Measurements from ENCODE around the gene FYN.
"Not testable (repeated sequence)": the region's sequence is repeated elsewhere in the genome, so short reads cannot be mapped to it uniquely, and the experiment has no call there.

Gene FYN

GRCh38 chr6:111850295-111850937 lies 22.8 kb downstream of the FYN start:
- DNase-seq, result no peak

DNA sequence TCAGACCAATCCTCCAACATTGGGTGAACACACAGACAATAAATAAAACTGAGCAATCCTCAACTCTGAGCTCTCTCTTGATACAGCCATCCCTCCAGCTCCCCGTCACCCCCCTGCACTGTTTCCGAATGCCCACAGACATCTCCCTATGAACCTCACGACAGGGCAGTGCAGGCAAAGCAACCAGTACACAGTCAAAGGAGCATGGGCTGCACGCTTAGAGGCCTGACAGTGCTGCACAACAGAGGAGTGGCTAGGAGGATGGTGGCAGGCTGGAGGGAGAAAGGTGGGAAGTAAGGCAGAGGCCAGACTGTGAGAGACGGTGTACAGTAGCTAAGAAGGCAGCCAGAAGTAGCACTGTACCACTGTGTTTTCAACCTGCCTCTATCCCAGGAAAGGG lies 24.0 kb downstream of the FYN start:
- DNase-seq, result no peak

GRCh38 chr6:111848262-111848812 lies 24.9 kb downstream of the FYN start:
- no peak for DNase-seq

- DNase-seq, result no peak
Observed at GRCh38 chr6:111846492-111847409, 26.5 kb downstream of the FYN start.

DNA sequence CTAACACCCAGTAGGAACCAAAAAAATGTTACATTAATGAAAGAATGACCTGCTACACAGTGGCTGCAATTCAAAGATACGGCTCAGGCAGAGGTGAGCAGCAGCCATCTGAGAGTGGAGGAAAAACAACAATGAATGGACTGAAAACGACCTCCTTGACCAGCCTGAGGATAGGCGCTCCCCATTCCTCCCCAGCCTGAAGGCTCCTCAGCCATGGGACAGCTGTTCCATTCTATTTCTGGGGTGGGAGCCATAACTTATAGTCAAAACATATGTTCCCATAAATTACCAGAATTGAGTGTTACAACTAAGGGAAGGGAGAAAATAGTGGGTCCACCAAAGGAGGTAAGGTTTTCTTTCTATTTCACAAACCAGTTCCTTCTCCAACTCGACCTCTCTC lies 27.2 kb downstream of the FYN start:
- DNase-seq, result no peak

- DNase-seq, result no peak
Observed at GRCh38 chr6:111845441-111845871, 27.8 kb downstream of the FYN start.

DNA sequence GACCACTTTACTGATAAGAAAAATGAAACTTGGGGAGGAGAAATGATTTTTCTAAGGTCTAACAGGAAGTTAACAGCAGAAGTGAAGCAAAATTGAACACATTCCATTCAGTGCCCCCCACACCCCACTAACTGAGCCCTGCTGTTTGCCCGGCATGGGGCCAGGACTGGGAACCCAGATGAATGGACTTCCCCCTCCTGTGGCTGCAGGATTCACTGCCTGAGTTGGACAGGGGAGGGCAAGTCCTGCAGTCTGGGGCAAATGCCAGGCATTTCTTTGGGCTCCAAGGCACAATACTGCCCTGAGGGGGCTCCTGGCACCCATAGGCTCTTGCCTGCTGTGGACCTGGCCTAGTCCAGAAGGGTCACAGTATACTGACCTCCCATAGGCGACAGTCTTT lies 28.3 kb downstream of the FYN start:
- DNase-seq, result no peak

- no peak for DNase-seq
Observed at GRCh38 chr6:111844376-111844775, 28.9 kb downstream of the FYN start.

DNA sequence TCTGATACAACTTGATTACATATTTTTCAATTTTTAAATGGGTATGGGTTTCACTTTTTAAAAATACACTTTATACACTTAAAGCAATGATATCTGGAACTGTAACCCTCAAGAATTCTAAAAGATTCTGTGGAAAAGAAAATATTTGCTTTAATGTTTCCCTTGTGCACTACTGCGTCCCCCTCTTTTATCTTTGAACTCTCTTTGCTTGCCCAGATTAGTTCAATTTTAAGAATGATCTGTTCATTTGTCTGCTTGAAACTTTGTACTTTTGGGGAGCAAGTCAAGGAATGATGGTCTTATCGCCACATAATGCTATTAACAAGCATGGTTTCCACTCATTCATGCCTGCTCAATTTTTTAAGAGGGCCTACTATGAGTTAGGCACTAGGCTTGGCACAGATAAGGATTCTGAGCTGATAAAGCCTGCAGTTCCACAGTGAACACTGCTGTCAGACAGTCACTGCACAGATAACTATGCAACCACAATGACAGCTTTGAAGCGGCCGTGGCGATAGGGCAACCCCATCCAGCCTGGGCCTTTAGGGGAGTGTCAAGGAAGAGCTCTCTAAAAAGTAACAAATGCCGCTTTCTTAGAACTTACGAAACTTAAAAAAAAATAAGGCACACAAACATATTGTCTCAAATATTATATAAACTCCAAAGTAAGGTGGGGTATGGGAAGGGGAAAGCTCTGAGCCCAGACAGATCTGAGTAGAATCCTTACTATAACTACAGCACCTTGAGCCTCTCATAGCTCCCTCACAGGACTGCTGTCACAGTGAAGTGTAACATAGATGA lies 29.7 kb downstream of the FYN start:
- DNase-seq, result peak; percentile 59

GRCh38 chr6:111842891-111843290 lies 30.4 kb downstream of the FYN start:
- no peak for DNase-seq

DNA sequence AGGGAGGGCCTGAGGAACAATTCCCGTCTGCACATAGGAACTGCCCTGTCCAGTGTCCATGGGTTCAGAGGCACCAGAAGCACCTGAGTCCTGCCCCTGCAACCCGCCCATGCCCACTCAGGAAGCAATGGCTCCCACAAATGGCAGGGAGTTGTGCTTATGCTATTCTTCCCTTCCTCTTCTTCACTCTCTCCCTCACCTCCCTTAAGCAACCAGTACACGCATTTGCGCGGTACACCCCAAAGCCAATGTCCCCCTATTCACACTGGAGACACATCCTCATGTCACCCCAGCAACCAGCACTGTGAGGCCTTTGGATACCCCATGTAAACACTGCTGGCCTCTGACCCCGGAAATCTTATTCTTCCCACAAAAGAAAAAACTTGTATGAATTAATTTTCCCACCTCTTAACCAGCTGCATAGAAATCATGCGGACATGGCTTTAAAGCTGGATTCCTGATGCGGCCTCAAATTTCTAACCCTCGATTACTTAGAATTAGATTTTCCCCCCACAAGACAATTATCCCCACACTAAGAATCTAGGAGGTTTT lies 30.9 kb downstream of the FYN start:
- no peak for DNase-seq

- DNase-seq, result peak; percentile 30
Observed at GRCh38 chr6:111841822-111842221, 31.4 kb downstream of the FYN start.

DNA sequence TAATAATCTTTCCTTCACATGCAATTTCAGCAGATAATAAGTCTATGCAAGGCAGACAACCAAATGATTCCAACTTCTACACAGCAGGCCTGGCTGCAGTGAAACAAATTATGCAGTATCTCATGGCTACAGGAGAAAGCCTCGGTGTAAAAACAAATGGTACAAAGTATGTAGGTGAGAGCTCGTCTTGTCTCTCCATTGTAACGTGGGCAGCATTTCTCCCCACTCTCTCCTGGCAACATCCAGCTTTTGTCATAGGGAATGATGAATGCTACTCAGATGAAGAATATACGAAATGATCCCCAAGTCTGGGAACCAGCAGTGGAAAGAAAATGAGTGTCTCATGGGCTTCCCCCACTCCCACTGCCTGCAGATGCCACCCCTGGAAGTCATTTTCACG lies 32.4 kb downstream of the FYN start:
- no peak for DNase-seq

DNA sequence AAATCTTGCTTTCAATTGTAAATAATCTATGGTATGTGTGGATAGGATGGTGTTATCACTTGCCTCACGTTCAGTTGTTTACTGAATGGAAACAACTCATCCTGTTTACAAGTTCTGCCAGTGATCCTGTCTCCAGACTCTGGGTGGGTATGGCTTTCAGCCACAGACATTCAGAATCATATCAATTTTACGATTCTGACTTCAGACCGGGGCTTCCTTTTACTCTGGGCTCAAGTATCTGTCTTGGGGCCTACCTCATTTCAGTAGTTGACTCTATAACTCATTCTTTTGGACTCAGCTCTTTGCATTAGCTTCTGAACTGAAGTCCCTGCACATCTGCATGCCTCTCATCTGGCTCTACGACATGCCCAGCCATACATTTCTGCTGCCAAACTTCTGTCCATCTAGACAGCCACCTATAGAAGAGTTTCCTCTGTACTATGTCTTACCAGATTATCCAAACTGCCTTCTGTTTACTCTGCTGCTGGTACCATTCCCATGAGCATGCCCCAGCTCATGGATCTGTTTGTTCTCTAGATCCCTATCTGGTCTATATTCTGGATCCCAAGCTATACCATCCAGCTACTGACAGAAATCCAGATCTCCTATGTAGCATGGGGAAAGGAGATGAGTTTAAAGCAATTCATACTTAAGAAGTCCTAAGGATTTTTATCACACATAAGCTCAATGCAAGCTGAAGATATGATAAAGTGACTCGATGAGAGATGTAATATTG lies 34.3 kb downstream of the FYN start:
- no peak for DNase-seq

DNA sequence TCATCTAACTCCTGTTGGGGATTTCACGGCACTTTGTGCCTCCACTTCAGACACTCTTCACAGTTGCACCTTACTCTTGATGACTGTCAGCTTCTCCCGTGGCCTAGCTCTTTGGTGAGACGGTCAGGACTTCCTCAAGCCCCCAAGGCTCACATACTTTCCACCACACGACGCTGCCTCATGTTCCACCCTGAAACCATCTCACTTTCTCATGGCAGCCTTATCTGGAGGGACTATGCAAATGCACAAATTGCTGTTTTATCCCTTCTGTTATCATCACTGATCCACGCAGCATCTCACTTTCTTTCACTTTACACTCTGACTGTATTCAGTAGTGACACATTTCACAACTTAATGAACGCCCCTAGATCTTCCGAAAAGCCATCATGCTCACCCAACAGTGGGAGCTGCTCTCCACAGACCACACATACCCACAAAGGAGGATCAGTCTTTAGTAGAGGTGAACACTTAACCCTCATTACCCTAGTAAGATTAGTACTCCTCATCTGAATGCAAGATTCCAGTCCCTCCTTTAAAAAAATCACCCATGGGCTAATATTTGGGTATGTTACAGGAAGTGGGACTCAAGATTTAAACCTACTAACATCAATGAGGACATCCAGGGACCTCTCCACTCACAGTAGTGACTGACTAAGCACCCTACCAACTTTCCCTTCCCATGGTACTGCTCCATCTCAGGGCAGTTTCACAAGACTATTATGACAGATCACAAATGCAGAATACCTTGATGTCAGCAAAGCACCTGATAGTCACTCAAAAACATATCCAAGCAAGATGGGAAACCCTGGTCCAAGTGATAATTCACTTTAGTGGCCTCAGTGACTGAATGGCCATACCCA lies 35.4 kb downstream of the FYN start:
- no peak for DNase-seq

DNA sequence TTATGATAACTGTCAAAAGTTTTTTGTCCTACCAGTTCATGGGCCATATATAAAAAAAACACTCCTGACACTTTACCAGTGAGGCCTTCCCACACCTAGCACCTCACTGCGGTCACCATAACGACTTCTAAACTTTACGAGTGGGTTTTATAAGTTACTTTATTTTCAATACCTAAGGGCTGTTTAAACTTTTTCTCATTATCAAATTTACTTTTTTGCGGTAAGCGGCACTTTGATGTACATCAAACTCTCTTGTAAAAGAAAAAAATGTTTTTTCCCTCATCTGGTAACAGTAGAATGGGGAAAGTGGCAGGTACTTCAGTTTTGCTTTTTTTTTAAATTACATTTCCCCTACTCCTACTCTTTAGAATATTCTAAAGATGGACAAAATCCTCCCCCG lies 36.2 kb downstream of the FYN start:
- peak; percentile 33 for DNase-seq

DNA sequence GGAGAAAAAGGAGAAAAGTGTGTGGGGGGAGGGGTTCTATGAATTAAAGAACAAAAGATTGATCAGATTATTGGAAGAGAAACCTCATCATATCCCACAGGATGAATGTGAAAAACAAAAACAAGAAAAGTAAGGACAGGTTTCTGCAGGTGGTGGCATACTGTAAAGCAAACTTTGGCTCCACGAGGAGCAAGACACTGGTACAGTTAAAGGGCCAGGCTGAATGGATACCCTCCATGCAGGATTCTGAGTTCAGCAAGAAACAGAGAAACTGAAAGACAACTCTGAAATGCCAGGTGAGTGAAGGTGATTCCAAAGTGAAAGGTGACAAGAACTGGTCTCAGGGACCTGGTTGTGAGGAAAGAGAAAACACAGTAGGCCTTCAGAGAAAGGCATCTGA lies 37.4 kb downstream of the FYN start:
- no peak for DNase-seq

DNA sequence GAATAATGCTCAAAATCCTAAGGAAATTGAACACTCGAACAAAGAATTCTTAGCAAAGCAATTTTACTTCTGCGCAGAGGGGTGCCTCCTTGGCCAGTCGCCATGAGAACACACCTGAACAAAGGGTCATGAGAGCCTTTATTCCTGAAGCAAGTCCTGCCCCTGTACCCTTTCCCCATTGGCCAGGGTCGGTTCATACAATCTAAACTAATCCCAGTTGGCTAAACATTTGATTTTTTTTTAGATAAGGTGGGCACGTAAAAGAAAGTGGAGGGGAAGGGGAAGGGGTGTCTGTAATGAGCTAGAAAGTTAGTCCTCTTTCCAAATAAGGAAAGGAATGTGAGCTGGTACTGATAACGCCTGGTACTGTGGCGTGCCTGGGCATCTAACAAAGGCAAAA lies 37.9 kb downstream of the FYN start:
- not testable (repeated sequence) for DNase-seq

GRCh38 chr6:111834356-111834755 lies 38.9 kb downstream of the FYN start:
- DNase-seq, result no peak

DNA sequence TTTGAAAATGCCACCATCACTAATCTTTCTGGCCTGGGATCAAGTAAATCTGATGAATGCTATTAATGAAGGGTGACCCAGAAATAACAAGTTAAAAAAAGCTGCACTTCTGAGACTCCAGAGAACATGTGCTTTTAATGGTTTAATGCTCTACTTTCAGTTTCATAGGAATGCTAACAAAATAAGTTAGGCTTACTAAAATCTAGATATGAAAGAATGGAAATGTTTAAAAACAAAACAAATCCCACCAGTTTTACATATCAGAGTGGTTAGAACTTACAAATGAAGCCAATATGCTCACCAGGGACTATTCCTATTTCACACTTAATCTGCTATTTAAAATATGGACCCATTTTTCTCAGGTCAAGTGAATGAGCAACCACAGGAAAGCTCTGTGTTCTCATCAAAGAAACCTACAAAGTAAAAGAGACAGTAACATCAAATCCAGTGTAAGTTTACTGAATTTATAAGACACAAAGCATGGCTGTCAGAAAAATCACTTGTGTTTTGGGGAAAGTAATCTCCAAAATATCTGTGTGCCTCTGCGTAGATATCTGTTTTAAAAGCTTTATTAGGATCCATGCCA lies 40.3 kb downstream of the FYN start:
- no peak for DNase-seq

DNA sequence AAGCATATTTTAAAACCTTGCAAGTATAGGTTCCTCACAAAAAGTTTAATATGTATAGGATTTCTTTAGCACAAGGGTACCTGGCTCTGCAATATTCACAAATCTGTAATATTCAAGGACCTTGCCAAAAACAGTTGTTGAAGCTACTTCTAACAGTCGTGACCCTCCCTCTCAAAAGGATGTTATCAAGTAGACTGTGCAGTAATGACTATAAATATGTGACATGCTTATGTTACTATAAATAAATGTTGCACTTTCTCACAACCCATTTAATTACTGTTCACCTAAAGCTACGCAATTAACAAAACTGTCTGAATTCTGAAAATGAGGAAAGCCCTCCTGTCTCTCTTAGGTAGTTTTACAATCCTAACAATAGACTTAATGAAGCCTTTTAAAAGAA lies 41.8 kb downstream of the FYN start:
- DNase-seq, result no peak
